ENCODE results near the gene SRSF11. TPM values are rescaled to one million over a fixed set of nuclear protein-coding genes. Genes with fewer than 3 reads are reported as not detected.
"Not testable (repeated sequence)": the region's sequence is repeated elsewhere in the genome, so short reads cannot be mapped to it uniquely, and the experiment has no call there.

Gene SRSF11
- total and polyA plus RNA-seq, 4 donors, result 36.8 to 130 (median 96.6) TPM

DNA sequence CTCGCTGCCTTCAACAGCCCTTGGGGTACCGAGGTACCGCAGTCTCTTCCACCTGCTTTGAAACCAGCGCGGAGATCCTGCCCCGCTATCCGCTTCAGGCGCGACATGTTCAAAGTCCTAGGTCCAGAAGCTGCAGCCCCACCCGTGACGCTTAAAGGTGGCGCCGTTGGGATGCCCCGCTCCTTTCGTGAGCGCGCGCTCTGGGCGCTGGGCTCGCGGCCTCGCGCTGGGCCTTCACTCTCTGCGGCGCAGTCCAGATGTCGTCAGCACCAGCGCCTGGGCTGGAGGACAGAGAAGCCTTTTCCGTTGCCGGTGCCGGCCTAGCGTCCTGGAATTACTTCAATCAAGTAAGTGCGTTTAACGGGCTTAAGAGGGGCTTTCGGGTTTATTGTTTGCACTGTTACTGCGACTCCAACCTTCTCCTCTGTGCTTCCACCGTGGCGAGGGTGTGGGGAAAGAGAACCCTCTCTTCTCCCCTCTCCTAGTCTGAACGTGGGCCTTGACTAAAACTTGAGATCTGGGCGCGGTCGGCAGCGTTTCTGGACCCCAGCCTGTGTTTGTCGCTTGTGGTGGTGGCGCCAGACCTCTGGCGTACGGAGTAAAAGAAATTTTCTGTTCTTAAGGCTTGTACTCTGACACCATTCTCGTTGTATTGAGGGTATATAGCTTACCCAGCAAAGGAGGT, 15.6 kb upstream of the SRSF11 start, which contains the start of gene LRRC40 (continued):
- TF ChIP-seq RAD21 (IDR thresholded peaks at IDR 0.05), result peak; percentile 20 to 23
- TF ChIP-seq HNF4A (conservative IDR thresholded peaks at IDR 0.05), result peak; percentile 96
- TF ChIP-seq GABPA (IDR thresholded peaks at IDR 0.05 in 1 of 2, conservative IDR thresholded peaks at IDR 0.05 in 1 of 2), result peak in 1 of 2 donors; percentile 80
- TF ChIP-seq SP1 (IDR thresholded peaks at IDR 0.05), result peak; percentile 90

DNA sequence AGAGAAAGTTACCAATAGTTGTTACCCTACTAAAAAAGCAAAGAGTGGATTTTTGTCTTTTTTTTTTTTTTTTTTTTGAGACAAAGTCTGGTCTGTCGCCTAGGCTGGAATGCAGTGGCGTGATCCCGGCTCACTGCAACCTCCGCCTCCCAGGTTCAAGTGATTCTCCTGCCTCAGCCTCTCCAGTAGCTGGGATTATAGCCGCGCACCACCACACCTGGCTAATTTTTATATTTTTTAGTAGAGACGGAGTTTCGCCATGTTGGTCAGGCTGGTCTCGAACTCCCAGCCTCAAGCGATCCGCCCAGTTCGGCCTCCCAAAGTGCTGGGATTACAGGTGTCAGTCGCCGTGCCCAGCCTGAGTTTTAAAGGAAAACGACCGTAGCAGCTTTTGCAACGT, 14.3 kb upstream of the SRSF11 start:
- not testable (repeated sequence) for H3K9ac ChIP-seq (ENCODE audit: low read depth in 1 of 2, low read length in 2 of 2); H3K36me3 ChIP-seq (ENCODE audit: control insufficient read depth in 4 of 4, insufficient read depth in 3 of 4, low read depth in 1 of 4, low read length in 3 of 4); H3K27me3 ChIP-seq (ENCODE audit: control insufficient read depth in 4 of 4, insufficient read depth in 4 of 4, low read length in 3 of 4); H3K9me3 ChIP-seq (ENCODE audit: control insufficient read depth in 4 of 4, low read length in 3 of 4); H3K27ac ChIP-seq (ENCODE audit: low read depth in 1 of 2, low read length in 2 of 2); DNase-seq (ENCODE audit: low spot score)
- peak overlapping the region in 1 of 3 donors; percentile 65 for H3K4me3 ChIP-seq (ENCODE audit: low read depth in 1 of 3, low read length in 3 of 3)
- H3K4me1 ChIP-seq (ENCODE audit: control insufficient read depth in 4 of 4, insufficient read depth in 4 of 4, low read length in 3 of 4), result peaks cover 6 to 36% (median 23%) of the 10 kb centered on the region in 4 donors
- WGBS, result 87% methylated on average over 17 of the region's 17 CpGs

DNA sequence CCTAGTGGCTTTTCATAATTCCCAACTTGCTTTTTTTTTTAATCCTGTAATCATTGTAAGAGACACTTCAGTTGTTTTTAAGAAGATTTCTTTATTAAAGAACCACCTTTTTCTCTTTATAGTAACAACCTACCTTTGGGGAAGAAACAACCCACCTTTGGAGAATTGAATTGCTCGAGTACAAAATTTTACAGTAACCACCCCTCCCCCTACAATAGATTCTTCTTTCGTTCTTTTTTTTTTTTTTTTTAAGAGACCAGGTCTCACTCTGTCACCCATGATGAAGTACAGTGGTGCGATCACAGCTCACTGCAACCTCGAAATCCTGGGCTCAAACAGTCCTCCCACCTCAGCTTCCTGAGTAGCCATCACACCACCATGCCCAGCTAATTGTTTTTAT, 13.7 kb upstream of the SRSF11 start:
- Histone ChIP-seq H3K27ac (ENCODE audit: low read depth in 1 of 2, low read length in 2 of 2) (no peak overlapping the region), H3K9me3 (ENCODE audit: control insufficient read depth in 4 of 4, low read length in 3 of 4) (no peaks in the 10 kb centered on the region), H3K9ac (ENCODE audit: low read depth in 1 of 2, low read length in 2 of 2) (no peak overlapping the region), H3K4me3 (ENCODE audit: low read depth in 1 of 3, low read length in 3 of 3) (no peak overlapping the region), H3K36me3 (ENCODE audit: control insufficient read depth in 4 of 4, insufficient read depth in 3 of 4, low read depth in 1 of 4, low read length in 3 of 4) (peaks cover 0 to 4% (median 1%) of the 10 kb centered on the region in 4 donors), H3K4me1 (ENCODE audit: control insufficient read depth in 4 of 4, insufficient read depth in 4 of 4, low read length in 3 of 4) (peaks cover 6 to 36% (median 23%) of the 10 kb centered on the region in 4 donors), H3K27me3 (ENCODE audit: control insufficient read depth in 4 of 4, insufficient read depth in 4 of 4, low read length in 3 of 4) (no peaks in the 10 kb centered on the region)
- WGBS, result 89% methylated on average over 4 of the region's 4 CpGs
- no peak for DNase-seq (ENCODE audit: low spot score)
- no peak for TF ChIP-seq FOXA2 (IDR thresholded peaks at IDR 0.05)
- no peak for TF ChIP-seq HNF4A (conservative IDR thresholded peaks at IDR 0.05)

DNA sequence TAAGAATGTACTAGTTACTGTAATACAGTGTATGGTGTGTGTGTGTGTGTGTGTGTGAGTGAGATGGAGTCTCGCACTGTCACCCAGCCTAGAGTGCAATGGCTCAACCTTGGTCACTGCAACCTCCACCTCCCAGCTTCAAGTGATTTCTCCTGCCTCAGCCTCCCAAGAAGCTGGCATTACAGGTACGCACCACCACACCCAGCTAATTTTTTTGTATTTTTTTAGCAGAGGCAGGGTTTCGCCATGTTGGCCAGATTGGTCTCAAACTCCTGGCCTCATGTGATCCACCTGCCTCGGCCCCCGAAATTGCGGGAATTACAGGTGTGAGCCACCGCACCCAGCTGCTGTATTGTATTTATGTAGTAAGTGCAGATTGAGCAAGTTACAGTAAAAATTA, 12.9 kb upstream of the SRSF11 start:
- no peak overlapping the region for H3K27ac ChIP-seq (ENCODE audit: low read depth in 1 of 2, low read length in 2 of 2)
- H3K9ac ChIP-seq (ENCODE audit: low read depth in 1 of 2, low read length in 2 of 2), result no peak overlapping the region
- H3K4me3 ChIP-seq (ENCODE audit: low read depth in 1 of 3, low read length in 3 of 3), result no peak overlapping the region
- peaks cover 0 to 4% (median 1%) of the 10 kb centered on the region in 4 donors for H3K36me3 ChIP-seq (ENCODE audit: control insufficient read depth in 4 of 4, insufficient read depth in 3 of 4, low read depth in 1 of 4, low read length in 3 of 4)
- TF ChIP-seq FOXA1 (IDR thresholded peaks at IDR 0.05), result no peak
- TF ChIP-seq RAD21 (IDR thresholded peaks at IDR 0.05), result no peak
- H3K9me3 ChIP-seq (ENCODE audit: control insufficient read depth in 4 of 4, low read length in 3 of 4), result no peaks in the 10 kb centered on the region
- H3K4me1 ChIP-seq (ENCODE audit: control insufficient read depth in 4 of 4, insufficient read depth in 4 of 4, low read length in 3 of 4), result peaks cover 6 to 33% (median 23%) of the 10 kb centered on the region in 4 donors
- DNase-seq (ENCODE audit: low spot score), result no peak
- WGBS, result 98% methylated on average over 7 of the region's 7 CpGs
- no peaks in the 10 kb centered on the region for H3K27me3 ChIP-seq (ENCODE audit: control insufficient read depth in 4 of 4, insufficient read depth in 4 of 4, low read length in 3 of 4)

DNA sequence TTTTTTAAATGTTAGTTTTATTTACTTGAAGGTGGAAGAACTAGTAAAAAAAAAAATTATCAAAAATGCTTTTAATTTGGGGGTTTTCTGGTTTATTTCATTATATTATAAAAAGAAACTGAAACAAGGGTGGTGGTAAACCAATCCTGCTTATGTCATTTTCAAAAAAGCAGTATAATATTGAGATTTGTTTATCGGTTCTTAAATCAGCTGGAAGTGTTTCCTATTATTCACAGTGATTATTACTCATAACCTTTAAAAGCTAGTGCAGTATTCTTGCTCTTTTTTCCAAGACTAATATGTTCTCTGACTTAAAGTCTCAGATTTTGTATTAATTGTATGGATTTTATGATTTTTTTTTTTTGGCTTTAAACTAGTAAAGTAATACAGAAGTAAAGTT, 10.4 kb upstream of the SRSF11 start:
- DNase-seq (ENCODE audit: low spot score), result no peak
- H3K4me1 ChIP-seq (ENCODE audit: control insufficient read depth in 4 of 4, insufficient read depth in 4 of 4, low read length in 3 of 4), result peaks cover 4 to 18% (median 10%) of the 10 kb centered on the region in 4 donors
- WGBS, result 70% methylated on average over 1 of the region's 1 CpG
- peaks cover 0 to 4% (median 1%) of the 10 kb centered on the region in 4 donors for H3K36me3 ChIP-seq (ENCODE audit: control insufficient read depth in 4 of 4, insufficient read depth in 3 of 4, low read depth in 1 of 4, low read length in 3 of 4)
- no peak overlapping the region for H3K9ac ChIP-seq (ENCODE audit: low read depth in 1 of 2, low read length in 2 of 2)
- H3K27me3 ChIP-seq (ENCODE audit: control insufficient read depth in 4 of 4, insufficient read depth in 4 of 4, low read length in 3 of 4), result no peaks in the 10 kb centered on the region
- no peak for TF ChIP-seq HNF4A (conservative IDR thresholded peaks at IDR 0.05)
- no peak for TF ChIP-seq FOXA2 (IDR thresholded peaks at IDR 0.05)
- TF ChIP-seq, protein P1, sequence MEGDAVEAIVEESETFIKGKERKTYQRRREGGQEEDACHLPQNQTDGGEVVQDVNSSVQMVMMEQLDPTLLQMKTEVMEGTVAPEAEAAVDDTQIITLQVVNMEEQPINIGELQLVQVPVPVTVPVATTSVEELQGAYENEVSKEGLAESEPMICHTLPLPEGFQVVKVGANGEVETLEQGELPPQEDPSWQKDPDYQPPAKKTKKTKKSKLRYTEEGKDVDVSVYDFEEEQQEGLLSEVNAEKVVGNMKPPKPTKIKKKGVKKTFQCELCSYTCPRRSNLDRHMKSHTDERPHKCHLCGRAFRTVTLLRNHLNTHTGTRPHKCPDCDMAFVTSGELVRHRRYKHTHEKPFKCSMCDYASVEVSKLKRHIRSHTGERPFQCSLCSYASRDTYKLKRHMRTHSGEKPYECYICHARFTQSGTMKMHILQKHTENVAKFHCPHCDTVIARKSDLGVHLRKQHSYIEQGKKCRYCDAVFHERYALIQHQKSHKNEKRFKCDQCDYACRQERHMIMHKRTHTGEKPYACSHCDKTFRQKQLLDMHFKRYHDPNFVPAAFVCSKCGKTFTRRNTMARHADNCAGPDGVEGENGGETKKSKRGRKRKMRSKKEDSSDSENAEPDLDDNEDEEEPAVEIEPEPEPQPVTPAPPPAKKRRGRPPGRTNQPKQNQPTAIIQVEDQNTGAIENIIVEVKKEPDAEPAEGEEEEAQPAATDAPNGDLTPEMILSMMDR (IDR thresholded peaks at IDR 0.05; ENCODE audit: low read depth, low read length, missing input control), result no peak
- TF ChIP-seq EGR1 (IDR thresholded peaks at IDR 0.05; ENCODE audit: low read depth in 2 of 2), result no peak
- H3K9me3 ChIP-seq (ENCODE audit: control insufficient read depth in 4 of 4, low read length in 3 of 4), result no peaks in the 10 kb centered on the region
- no peak overlapping the region for H3K27ac ChIP-seq (ENCODE audit: low read depth in 1 of 2, low read length in 2 of 2)
- no peak overlapping the region for H3K4me3 ChIP-seq (ENCODE audit: low read depth in 1 of 3, low read length in 3 of 3)

All from liver (tissue), 9 donors.